Osteoblast (primary cell): ENCODE data around the gene ENTR1. TPM values are rescaled to one million over a fixed set of nuclear protein-coding genes. Genes with fewer than 3 reads are reported as not detected.

Experiments used
- DNase-seq: peaks from one replicate; pipeline ENCODE4 v3.0.0; 2011; ENCODE audit warnings: low spot score, mixed read lengths; ENCODE audit not compliant: insufficient read length; ENCODE audit errors: missing footprints
- H2AFZ ChIP-seq: 2 replicates; pipeline ENCODE4 v1.6.0; 2011; ENCODE audit warnings: mild to moderate bottlenecking, low read length
- H3K27ac ChIP-seq: 2 replicates; pipeline ENCODE4 v1.5.1; 2011; ENCODE audit warnings: mild to moderate bottlenecking, low read depth, low read length, moderate library complexity
- H3K27me3 ChIP-seq: 2 replicates; pipeline ENCODE4 v1.6.0; 2012; ENCODE audit warnings: mild to moderate bottlenecking, control low read depth, inconsistent platforms, low read length, moderate library complexity; ENCODE audit not compliant: insufficient read depth
- H3K36me3 ChIP-seq: 2 replicates; pipeline ENCODE4 v1.5.1; 2011; ENCODE audit warnings: mild to moderate bottlenecking, low read length, control low read depth, moderate library complexity; ENCODE audit not compliant: insufficient read depth
- H3K4me1 ChIP-seq: 2 replicates; pipeline ENCODE4 v1.5.1; 2011; ENCODE audit warnings: mild to moderate bottlenecking, low read length, control low read depth, moderate library complexity; ENCODE audit not compliant: insufficient read depth
- H3K4me2 ChIP-seq: 2 replicates; pipeline ENCODE4 v1.6.0; 2011; ENCODE audit warnings: mild to moderate bottlenecking, low read length; ENCODE audit not compliant: insufficient read depth
- H3K4me3 ChIP-seq: fragments of 200-600 bp; sonication (generic); 3 replicates; pipeline ENCODE4 v1.5.1; 2012; ENCODE audit warnings: mild to moderate bottlenecking, low read length, inconsistent platforms; ENCODE audit not compliant: insufficient read depth
- H3K79me2 ChIP-seq: 2 replicates; pipeline ENCODE4 v1.6.0; 2012; ENCODE audit warnings: mild to moderate bottlenecking, low read length, control low read depth, inconsistent platforms; ENCODE audit not compliant: insufficient read depth
- H3K9me3 ChIP-seq: 2 replicates; pipeline ENCODE4 v1.5.1; 2011; ENCODE audit warnings: low read depth, low read length, control low read depth
- H4K20me1 ChIP-seq: 2 replicates; pipeline ENCODE4 v1.6.0; 2012; ENCODE audit warnings: mild to moderate bottlenecking, low read length, control low read depth; ENCODE audit not compliant: insufficient read depth
- total RNA-seq: library from RNA; depleted of rRNA; stranded (reverse); fragments of >200 nt; gene quantifications from 2 replicates; pipeline ENCODE4 v1.2.3, GENCODE V29; 2012
- TF ChIP-seq, protein P1 (sequence below): IDR thresholded peaks from 2 replicates; pipeline ENCODE4 v1.5.1; 2011; ENCODE audit warnings: mild to moderate bottlenecking, low read depth, low read length, moderate library complexity; ENCODE audit errors: extremely low read depth

ENTR1 gene
- total RNA-seq, 1 donor = 40.2 TPM

DNA sequence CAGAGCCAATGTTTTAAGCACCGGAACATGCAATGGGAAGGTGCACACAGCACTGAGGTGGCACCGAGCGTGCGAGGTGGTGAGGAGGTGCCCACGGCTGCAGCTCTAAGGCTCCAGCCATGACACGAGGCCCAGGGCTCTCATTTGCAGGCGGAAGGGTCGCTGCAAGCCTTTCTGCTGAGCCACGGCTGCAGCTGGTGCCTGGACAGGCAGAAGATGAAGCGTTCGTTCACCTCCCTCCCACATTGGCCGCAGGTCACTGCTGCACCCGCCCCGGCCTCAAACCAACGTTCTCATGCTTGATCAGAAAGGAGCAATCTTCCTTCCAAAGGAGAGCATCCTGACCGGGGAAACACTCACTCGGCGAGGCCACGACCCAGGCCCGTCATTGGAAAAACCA lies 33.7 kb upstream of the ENTR1 start:
- Histone ChIP-seq H2AFZ (no peak overlapping the region), H3K27me3 (no peaks in the 10 kb centered on the region), H3K4me2 (no peak overlapping the region), H4K20me1 (peaks cover 53% of the 10 kb centered on the region), H3K4me1 (peaks cover 11% of the 10 kb centered on the region), H3K36me3 (peaks cover 90% of the 10 kb centered on the region), H3K27ac (no peak overlapping the region), H3K4me3 (no peak overlapping the region), H3K9me3 (no peaks in the 10 kb centered on the region), H3K79me2 (peaks cover 5% of the 10 kb centered on the region)
- DNase-seq = no peak
- TF ChIP-seq, protein P1, sequence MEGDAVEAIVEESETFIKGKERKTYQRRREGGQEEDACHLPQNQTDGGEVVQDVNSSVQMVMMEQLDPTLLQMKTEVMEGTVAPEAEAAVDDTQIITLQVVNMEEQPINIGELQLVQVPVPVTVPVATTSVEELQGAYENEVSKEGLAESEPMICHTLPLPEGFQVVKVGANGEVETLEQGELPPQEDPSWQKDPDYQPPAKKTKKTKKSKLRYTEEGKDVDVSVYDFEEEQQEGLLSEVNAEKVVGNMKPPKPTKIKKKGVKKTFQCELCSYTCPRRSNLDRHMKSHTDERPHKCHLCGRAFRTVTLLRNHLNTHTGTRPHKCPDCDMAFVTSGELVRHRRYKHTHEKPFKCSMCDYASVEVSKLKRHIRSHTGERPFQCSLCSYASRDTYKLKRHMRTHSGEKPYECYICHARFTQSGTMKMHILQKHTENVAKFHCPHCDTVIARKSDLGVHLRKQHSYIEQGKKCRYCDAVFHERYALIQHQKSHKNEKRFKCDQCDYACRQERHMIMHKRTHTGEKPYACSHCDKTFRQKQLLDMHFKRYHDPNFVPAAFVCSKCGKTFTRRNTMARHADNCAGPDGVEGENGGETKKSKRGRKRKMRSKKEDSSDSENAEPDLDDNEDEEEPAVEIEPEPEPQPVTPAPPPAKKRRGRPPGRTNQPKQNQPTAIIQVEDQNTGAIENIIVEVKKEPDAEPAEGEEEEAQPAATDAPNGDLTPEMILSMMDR = no peak

DNA sequence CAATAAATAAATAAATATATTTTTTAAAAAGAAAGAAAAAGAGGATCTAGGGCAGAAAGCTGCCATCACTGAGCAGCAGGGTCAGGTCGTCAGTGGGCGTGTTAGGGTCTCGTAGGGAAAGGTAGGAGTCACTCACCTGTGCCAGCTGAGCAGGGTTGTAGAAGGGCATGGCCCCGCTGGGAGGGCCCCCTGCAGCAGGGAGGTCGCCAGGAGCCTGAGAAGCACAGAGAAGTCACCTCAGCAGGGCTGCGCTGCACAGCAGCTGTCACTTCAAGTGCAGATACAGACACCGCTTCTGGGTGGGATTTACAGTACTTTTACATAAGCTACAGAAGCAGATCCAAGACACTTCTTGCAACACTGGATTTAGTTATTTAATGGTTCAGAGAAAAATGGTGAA lies 33.3 kb upstream of the ENTR1 start:
- peaks cover 53% of the 10 kb centered on the region for H4K20me1 ChIP-seq
- no peak overlapping the region for H3K27ac ChIP-seq
- peaks cover 11% of the 10 kb centered on the region for H3K4me1 ChIP-seq
- no peaks in the 10 kb centered on the region for H3K27me3 ChIP-seq
- H3K4me3 ChIP-seq = no peak overlapping the region
- DNase-seq = no peak
- H2AFZ ChIP-seq = no peak overlapping the region
- H3K4me2 ChIP-seq = no peak overlapping the region
- TF ChIP-seq, protein P1 = no peak
- peaks cover 86% of the 10 kb centered on the region for H3K36me3 ChIP-seq
- H3K9me3 ChIP-seq = no peaks in the 10 kb centered on the region
- H3K79me2 ChIP-seq = peaks cover 9% of the 10 kb centered on the region

DNA sequence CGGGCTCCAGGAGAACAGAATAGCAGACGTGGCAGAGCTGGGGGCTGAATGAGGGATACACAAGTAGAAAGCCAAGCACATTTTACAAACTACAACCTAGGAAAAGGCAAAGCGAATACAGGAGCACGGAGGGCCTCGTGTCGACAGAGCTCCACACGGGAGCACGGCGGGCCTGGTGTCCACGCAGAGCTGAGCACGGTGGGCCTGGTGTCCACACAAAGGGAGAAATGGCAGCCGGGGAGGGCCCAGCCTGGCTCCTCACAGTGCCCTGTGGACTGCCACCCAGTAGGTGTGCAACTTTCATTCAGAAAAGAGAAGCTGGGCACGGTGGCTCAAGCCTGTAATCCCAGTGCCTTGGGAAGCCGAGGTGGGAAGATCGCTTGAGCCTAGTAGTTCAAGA lies 32.7 kb upstream of the ENTR1 start:
- peaks cover 82% of the 10 kb centered on the region for H3K36me3 ChIP-seq

DNA sequence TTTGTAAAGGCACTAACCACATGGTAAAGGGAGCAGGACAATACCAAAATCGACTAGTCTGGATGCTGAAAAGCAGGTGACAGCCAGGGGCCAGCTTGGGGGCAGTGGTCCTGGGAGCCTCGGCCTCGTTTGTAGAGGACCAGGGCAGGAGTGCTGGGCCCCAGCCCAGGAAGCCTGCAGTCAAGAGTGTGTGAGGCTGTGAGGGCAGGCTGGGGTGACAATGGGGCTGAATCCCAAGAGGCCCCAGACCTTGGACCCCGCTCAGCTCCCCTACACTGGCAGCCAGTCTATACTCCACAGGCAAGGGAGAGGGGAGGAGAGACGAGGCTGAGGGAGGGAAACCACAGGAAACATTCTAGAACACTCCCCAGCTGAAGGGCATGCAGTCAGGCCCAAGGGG lies 31.9 kb upstream of the ENTR1 start:
- no peaks in the 10 kb centered on the region for H3K27me3 ChIP-seq
- peaks cover 74% of the 10 kb centered on the region for H3K36me3 ChIP-seq

More for the DNA sequence above, 32.7 kb upstream of the ENTR1 start:
- H2AFZ ChIP-seq = no peak overlapping the region
- TF ChIP-seq, protein P1 = no peak
- H3K9me3 ChIP-seq = no peaks in the 10 kb centered on the region
- peaks cover 58% of the 10 kb centered on the region for H4K20me1 ChIP-seq
- H3K4me3 ChIP-seq = no peak overlapping the region
- no peaks in the 10 kb centered on the region for H3K27me3 ChIP-seq
- peaks cover 16% of the 10 kb centered on the region for H3K4me1 ChIP-seq
- no peak for DNase-seq
- no peak overlapping the region for H3K4me2 ChIP-seq
- H3K27ac ChIP-seq = no peak overlapping the region
- peaks cover 15% of the 10 kb centered on the region for H3K79me2 ChIP-seq

More for the DNA sequence above, 31.9 kb upstream of the ENTR1 start:
- TF ChIP-seq, protein P1 = no peak
- Histone ChIP-seq H2AFZ (no peak overlapping the region), H3K4me1 (peaks cover 24% of the 10 kb centered on the region), H3K27ac (peak overlapping the region; percentile 14), H3K9me3 (no peaks in the 10 kb centered on the region), H4K20me1 (peaks cover 65% of the 10 kb centered on the region), H3K4me3 (no peak overlapping the region), H3K79me2 (peaks cover 23% of the 10 kb centered on the region), H3K4me2 (no peak overlapping the region)
- DNase-seq = no peak
